IPS-18c (cell line): ENCODE measurements around the gene PUM1.

Source experiments
- H3K4me3 ChIP-seq: 2 replicates; pipeline ENCODE4 v1.7.0; 2013; ENCODE audit warnings: low read depth, mild to moderate bottlenecking, low read length, moderate library complexity; ENCODE audit not compliant: insufficient read depth
- H3K9me3 ChIP-seq: one replicate; pipeline ENCODE4 v1.6.1; 2013; ENCODE audit warnings: mild to moderate bottlenecking, low read length, moderate library complexity; ENCODE audit not compliant: control insufficient read depth, insufficient read depth

The PUM1 gene

GRCh38 chr1:30930631-30931173 lies 134.8 kb downstream of the PUM1 start:
- Histone ChIP-seq H3K9me3 (no peaks in the 10 kb centered on the region), H3K4me3 (no peak overlapping the region)

- Histone ChIP-seq H3K4me3 (no peak overlapping the region), H3K9me3 (no peaks in the 10 kb centered on the region)
Measured at GRCh38 chr1:30929944-30930525, 135.5 kb downstream of the PUM1 start.

GRCh38 chr1:30929135-30929889 lies 136.2 kb downstream of the PUM1 start:
- no peak overlapping the region for H3K4me3 ChIP-seq
- no peaks in the 10 kb centered on the region for H3K9me3 ChIP-seq

DNA sequence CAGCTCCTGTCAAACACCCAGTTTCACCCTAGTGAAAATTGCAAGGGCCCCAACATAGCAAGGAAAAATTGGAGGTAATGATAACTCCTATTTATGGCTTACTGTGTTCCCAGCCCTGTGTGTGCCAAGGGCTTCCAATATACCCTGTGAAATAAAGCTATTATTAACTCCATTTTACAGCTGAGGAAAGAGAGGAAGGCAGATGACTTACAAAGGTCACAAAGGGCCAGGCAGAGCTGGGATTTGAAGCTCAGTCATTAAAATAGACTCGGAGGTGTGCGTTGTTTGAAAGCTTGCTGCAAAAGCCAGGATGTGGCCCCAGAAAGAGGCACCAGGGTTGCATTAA lies 136.8 kb downstream of the PUM1 start:
- Histone ChIP-seq H3K9me3 (no peaks in the 10 kb centered on the region), H3K4me3 (no peak overlapping the region)

GRCh38 chr1:30928171-30928570 lies 137.3 kb downstream of the PUM1 start:
- no peak overlapping the region for H3K4me3 ChIP-seq
- no peaks in the 10 kb centered on the region for H3K9me3 ChIP-seq

GRCh38 chr1:30927448-30927847 lies 138.1 kb downstream of the PUM1 start:
- Histone ChIP-seq H3K4me3 (no peak overlapping the region), H3K9me3 (no peaks in the 10 kb centered on the region)

GRCh38 chr1:30923597-30923996 lies 141.9 kb downstream of the PUM1 start:
- no peak overlapping the region for H3K4me3 ChIP-seq

DNA sequence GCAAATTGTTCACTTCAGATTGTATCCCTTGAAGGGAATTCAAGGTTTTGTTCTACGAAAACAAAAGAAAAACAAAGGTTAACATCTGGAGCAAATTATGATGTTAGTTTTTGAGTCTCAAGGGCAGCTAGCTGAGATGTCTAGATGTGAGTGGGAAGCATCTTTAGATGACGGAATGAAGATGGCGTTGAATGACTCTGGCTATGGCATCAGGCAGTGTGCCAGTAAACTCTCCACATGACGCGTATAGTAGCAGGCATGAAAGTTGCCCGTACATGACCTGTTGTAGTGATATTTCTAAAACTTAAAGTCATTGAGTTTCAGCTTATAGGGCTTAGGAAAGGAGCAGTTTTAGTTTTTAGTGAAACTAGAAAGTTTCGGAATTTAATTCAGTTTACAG lies 144.7 kb downstream of the PUM1 start:
- Histone ChIP-seq H3K9me3 (no peaks in the 10 kb centered on the region), H3K4me3 (no peak overlapping the region)

More at GRCh38 chr1:30923597-30923996, 141.9 kb downstream of the PUM1 start:
- no peaks in the 10 kb centered on the region for H3K9me3 ChIP-seq

DNA sequence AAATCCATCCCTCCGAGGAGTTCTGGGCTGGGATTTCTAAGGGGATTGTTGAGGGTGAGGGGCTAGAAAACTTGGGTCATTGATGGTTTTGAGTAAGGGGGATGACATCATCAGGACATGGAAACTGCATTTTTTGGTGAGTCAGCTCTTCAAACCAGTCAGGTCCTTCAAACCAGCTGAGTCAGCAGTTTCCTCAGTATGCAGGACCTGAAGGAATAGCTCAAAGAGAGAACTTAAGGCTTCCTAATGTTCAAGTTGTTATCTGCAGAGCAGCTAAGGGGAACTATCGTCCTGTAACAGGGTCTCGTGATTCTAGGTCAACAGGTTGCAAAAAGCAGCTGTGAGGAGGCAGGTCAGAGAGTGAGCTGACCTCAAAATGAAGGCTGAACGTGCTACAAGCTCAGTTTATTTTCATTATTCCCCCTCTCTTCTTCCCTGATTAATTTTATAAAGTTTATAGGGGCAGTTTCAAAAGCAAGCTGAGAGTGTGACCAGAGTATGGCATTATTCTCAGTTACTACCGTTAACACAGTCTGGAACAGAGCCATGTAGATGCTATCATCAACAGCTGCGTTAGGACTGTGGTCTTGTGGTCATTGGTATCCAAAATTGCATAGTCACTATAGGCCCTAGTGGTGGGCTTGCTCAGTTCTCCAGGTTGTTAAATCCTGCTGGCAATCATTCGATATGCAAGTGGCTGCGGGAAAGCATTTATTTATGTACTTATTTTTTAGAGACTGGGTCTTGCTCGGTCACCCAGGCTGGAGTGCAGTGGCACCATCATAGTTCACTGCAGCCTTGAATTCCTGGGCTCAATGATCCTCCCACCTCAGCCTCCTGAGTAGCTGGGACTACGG lies 146.3 kb downstream of the PUM1 start:
- Histone ChIP-seq H3K9me3 (no peaks in the 10 kb centered on the region), H3K4me3 (no peak overlapping the region)

- Histone ChIP-seq H3K4me3 (no peak overlapping the region), H3K9me3 (no peaks in the 10 kb centered on the region)
Measured at GRCh38 chr1:30916296-30916695, 149.2 kb downstream of the PUM1 start.

DNA sequence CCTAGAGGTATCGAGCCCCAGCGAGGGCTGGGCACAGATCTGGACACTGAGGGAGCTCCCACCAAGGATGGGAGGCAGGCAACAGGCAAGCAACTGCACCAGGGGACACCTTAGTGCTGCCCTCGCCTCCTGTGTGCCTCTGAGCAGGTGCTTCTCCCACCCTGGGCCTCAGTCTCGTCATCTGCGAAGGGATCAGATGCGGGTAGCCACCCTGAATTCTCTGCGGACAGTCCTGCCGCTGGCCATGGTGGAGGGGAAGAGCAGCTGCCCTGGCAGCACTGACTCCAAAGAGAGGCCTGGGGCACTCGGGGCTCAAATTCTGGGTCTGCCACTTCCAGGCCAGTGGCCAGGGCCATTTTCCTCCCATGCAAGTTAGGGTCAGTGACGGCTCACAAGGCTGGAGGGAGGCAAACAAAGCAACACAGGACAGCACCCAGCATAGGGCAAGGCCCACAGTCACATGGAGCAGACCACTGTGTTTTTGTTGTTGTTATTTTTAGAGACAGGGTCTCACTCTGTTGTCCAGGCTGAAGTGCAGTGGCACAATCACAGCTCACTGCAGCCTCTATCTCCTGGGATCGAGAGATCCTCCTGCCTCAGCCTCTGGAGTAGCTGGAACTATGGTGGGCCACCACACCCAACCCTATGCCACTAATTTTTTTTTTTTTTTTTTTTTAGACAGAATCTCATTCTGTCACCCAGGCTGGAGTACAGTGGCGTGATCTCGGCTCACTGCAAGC lies 149.9 kb downstream of the PUM1 start:
- Histone ChIP-seq H3K4me3 (no peak overlapping the region), H3K9me3 (no peaks in the 10 kb centered on the region)

DNA sequence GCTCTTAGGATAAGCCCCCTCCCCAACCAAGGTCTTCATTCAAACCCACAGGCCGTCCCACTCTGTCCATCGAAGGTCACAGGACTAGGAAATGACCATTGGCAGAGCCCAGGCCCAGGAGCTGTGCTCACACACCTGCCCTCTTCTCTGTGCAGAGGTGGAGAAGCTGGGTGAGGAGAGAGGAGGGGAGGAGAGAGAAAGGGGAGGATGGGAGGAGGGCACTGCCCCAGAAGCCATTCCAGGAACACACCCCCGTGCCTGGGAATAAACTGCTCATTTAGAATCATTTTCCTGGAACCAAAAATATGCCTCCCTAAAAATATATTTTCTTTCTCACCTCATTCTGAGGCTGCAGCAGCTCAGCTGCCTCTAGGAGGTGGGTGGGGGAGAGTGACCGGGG lies 150.6 kb downstream of the PUM1 start:
- no peaks in the 10 kb centered on the region for H3K9me3 ChIP-seq
- no peak overlapping the region for H3K4me3 ChIP-seq

DNA sequence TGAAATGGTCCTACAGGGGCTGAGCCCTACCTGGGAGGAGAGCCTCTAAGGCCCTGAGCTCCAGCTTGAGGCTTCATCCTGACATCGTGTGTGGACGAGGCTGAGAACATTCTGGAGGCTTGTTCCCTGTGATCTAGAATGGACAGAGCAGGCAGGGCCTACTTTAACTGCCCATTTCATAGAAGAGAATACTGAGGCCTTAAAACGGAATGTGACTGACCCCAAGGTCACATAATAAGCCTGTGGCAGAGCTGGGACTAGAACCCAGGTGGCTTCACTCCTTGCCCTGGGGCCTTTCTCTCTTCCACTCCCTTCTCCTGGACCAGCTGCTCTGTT lies 151.0 kb downstream of the PUM1 start:
- Histone ChIP-seq H3K4me3 (no peak overlapping the region), H3K9me3 (no peaks in the 10 kb centered on the region)

GRCh38 chr1:30912913-30913652 lies 152.4 kb downstream of the PUM1 start:
- Histone ChIP-seq H3K4me3 (no peak overlapping the region), H3K9me3 (no peaks in the 10 kb centered on the region)

DNA sequence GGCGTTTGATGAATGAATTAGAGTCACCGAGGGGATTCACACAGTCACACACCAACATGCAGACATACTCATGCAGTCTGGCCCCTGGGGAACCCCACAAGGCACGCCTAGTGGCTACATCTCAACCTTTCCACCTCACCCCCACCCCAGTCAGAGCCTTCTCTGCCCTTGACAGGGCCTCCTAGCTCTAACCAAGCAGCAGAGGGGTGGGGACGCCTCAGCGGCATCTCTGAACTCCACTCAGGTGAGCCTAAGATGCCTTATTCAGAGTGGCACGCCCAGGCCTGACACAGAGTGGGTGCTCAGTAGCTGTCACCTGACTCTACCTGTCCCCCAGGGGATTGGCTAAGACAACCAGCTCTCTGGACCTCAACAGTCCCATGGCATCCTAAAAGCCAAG lies 153.3 kb downstream of the PUM1 start:
- H3K9me3 ChIP-seq, result no peaks in the 10 kb centered on the region
- no peak overlapping the region for H3K4me3 ChIP-seq

DNA sequence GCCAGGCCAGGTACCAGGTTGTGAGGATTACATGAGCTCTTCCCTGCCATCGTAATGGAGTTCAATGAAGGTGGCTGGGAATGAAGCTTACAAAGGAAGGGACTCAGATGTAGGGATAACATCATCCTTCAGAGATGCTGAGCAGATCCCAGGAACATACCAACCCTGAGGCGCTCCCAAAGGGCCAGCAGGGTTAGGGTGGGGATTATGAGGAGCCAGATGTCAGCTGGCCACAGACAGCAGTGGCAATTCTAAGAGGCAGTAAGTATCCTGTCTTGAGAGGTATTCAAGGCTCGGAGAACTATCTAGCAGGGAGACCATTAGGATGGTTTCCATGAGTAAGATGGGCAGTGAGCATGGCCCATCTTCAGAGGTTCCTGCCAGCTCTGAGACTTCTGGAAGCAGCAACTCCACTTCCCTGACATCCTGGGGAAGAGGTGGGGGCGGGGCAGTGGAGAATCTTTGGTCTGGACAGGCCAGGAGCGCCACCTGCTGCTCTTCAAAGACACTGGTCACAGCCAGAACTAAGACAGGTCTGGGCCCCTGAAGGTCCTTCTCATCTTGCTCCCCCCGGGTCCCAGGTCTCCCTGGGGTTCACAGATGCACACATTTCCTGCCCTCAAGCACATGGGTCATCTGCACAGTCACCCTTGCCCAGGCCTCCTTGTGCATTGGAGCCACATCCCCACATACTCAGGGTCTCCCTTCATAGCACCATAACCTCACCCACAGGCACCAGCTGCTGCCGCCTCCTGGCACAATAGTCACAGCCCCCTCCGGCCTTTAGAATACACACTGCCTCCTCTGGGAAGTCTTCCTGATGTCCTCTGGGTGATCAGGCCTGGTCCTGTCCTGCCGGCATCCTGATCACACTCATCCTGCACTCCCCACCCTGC lies 154.2 kb downstream of the PUM1 start:
- Histone ChIP-seq H3K9me3 (no peaks in the 10 kb centered on the region), H3K4me3 (no peak overlapping the region)
